HG03064 (cell line): ENCODE results near the gene SGSM1.

ENCODE experiments used
- ATAC-seq: cut with Tn5 transposase; IDR thresholded peaks from one replicate; pipeline ENCODE4 v1.9.1; 2021; ENCODE audit warnings: low read depth; ENCODE audit not compliant: unreplicated experiment

SGSM1 gene

GRCh38 chr22:24807284-24807950 lies 1.4 kb downstream of the SGSM1 start:
- ATAC-seq: no peak

DNA sequence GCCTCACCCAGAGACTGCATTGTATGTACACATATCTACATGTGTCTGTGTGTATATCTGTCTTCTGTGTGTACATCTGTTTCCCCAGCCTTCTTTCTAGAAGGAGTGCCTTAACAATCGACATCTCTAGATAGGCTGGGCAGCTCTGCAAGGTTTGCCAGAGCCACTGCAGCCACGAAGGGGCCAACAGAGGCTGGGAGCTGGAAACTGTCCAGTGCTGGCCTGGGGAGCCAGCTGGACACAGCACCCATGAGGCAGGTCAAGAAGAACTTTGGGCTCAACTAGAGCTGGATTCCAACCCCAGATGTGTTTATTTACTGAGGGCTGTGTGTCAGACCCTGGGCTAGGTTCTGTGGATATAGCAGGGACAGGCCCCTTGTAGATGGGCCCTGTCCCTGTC lies 3.3 kb downstream of the SGSM1 start:
- ATAC-seq: no peak

- ATAC-seq: no peak
Observed at GRCh38 chr22:24810043-24810749, 4.2 kb downstream of the SGSM1 start.

- no peak for ATAC-seq
Observed at GRCh38 chr22:24812950-24813775, 7.2 kb downstream of the SGSM1 start.

- ATAC-seq: no peak
Observed at GRCh38 chr22:24813861-24814770, 8.1 kb downstream of the SGSM1 start.

DNA sequence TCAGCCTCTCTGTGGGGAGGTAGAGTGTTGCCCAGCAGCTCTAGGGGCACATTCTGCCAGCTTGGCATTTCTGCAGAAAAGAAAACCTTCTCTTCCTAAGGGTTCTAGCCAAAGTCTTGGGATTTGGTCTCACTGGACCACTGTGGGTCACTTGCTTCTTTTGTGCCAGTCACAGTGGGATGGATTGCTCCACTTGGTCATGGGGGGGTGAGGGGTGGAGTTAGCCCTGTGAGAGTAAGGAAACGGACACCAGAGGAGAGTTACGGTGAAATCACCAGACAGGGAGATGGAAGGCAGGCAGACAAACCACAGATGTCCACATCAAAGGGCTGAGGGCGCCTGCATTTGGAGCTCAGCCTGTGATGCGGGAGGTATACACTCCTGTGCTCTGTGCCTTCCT lies 10.8 kb downstream of the SGSM1 start:
- ATAC-seq: no peak

GRCh38 chr22:24819487-24819886 lies 13.5 kb downstream of the SGSM1 start:
- no peak for ATAC-seq

DNA sequence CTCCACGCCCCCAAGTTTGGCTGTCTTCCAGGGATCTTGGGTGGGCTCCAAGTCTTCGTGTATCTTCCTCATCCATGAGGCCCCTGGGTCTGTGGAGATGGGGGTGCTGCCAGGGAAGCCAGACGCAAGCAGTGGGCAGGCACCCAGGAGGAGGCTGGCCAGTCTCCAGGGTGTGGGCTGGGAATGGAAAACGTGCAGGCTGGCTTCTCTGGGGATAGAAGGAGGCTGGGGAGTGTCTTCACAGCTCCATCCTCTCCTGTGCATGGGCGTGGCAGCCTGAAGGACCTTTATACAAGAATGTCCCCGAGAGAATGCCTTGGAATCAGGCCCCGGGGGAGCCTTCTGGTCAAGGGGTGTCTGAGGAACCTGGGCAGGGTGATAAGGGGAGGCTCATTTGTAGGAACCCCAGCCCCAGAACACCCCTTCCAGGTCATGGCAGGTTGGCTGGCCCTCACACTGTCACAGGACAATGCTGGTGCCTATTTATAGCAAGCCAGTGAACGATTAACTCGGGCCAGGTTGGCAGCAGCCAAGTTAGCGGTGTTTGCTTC lies 14.0 kb downstream of the SGSM1 start:
- no peak for ATAC-seq

DNA sequence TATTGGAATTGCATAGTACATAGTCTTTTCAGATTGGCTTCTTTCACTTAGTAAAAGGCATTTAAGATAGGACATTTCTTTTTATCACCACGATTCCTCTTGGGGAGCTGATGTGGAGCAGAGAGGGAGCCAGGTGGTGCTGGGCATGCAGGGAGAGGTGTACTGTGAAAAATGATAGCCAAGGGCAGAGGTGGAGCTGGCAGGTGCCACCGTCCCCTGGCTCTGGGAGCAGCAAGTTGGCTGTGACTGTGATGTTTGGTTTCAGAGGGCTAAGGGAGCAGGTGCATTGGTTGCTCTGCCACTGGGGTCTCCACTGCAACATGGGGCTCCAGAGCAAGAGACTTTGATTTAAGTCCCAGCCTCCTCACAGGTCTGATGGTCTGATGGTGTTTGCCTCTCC lies 16.5 kb downstream of the SGSM1 start:
- ATAC-seq: no peak

DNA sequence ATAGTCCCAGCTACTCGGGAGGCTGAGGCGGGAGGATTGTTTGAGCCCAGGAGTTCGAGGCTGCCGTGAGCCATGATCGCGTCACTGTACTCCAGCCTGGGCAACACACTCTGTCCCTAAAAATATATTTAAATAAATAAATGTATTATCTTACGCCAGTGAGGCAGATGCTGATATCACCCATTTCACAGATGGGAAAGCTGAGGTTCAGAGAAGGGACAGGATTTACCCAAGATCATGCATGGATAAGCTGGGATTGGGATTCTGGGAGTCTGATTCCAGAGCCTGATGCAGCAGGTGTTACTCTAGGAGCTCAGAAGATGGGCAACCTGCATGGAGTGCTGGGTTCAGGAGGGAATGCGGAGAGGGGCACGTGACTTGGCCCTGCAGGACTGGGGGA lies 17.8 kb downstream of the SGSM1 start:
- ATAC-seq: no peak

DNA sequence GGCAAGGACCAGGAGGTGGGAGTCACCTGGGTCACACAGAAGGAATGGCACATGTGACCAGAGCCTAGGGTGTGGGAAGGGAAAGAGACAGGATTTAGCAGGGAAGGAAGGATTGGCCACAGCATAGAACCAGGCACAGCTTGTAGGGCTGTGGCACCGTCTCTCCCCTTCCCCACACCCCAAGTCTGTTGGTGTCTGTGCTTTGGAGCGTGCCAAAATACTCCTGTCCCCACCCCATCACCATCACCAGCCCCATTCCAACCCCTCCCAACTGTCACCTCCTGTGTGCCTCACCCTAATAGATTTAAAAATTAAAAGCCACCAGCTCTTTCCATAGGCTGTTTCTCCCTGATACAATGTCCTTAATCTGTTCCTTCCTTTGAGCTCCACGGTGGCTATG lies 18.2 kb downstream of the SGSM1 start:
- no peak for ATAC-seq

DNA sequence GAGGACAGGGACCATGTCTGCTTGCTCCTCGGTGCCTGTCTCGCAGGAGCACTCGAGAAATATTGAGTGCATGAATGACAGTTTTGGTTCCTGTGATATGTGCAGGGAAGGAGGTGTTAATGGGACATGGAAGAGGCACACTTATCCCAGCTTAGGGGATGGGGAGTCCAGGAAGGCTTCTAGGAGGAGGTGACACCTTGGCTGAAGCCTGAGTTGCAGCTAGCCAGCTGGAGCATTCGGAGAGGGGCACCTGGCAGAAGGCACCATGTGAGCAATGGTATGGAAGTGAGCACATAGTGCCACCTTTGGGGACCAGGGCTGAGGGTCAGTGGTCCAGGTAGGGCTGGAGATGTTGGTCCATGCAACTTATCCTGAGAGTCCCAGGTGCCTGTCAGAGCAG lies 18.9 kb downstream of the SGSM1 start:
- no peak for ATAC-seq

GRCh38 chr22:24826710-24827285 lies 20.8 kb downstream of the SGSM1 start:
- ATAC-seq: no peak

- no peak for ATAC-seq
Observed at GRCh38 chr22:24827296-24827695, 21.3 kb downstream of the SGSM1 start.

DNA sequence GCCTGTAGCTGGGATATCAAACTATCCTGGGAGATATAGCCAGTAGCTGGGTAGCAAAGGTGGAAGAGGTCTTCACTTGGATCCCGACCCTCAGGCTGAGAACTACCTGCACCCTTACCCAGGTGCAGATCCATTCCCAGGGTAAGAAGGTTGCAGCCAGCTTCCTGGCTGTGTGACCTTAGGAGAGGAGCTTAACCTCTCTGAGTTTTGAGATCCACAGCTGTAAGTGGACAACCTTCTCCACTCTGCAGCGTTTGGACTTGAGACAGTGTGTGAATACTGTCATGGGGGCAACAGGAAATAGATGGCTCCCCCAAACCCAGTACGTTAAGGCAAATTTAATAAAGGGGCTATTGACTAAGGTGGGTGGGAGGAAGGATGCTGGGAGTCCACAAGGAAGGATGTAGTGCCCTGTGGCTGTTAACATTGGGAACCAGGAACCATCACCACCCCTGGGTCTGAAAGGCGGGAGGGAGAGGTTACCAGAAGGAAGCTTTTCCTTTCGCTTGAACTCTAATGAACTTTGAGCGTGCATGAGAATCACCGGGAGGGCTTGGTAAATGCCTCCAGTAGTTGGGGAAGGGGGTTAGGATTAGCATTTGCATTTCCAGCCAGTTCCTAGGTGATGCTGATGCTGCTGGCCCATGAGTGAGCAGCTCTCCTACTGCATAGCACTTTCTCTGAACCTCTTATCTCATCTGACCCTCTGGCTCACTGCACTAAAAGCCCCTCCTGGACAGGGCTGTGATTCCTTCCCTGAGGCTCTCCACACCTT lies 24.4 kb downstream of the SGSM1 start:
- ATAC-seq: no peak

DNA sequence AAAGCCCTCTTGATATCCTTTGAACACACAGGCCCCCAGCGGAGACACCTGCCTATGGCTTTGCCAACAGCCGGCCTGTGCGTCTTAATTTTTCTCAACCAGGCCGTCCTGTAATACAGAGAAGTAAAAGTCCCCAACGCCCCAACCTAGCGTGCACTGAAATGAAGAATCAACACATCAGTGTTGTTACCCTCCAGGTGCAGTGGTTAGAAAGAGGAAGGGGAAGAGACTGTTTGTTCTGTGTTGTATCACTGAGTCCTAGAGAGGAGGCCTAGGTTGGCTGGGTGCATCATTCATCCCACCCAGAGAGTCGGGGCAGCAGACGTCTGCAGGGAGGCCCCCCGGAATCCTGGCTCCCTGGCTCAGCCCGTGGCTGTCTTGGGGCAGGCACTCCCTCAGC lies 25.7 kb downstream of the SGSM1 start:
- no peak for ATAC-seq

DNA sequence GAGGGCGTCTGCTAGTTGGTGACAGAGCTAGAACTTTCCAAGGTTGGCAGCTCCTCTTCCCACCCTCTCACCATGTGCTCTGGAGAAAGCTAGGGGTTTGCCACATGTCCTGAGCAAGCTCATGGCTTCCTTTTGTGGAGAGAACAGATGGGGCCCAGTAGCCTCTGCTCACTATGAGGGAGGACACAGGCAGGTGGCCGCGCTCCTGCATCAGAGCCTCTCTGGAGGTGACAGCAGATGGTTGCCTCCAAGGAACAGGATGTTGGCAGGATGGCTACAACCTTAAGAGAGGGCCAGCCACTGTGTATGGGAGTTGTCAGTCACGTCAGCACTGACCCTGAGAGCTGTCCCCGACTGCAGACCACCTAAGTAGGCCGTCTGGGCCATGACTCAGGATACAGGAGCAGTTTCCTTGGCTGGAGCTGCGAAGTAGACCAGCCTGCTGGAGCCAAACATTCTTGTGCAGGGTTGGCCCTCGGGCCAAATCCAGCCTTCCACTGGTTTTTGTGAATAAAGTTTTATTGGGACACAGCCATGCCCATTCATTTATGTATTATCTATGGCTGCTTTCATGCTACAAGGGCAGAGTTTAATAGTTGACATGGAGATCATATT lies 28.0 kb downstream of the SGSM1 start:
- no peak for ATAC-seq

GRCh38 chr22:24834845-24835570 lies 29.0 kb downstream of the SGSM1 start:
- ATAC-seq: no peak
